Measurements from ENCODE around the gene TERB2.
"Not testable (repeated sequence)": the region's sequence is repeated elsewhere in the genome, so short reads cannot be mapped to it uniquely, and the experiment has no call there.

The TERB2 gene

GRCh38 chr15:45003731-45004410 is 47.4 kb downstream of the TERB2 start:
- not testable (repeated sequence) for DNase-seq (ENCODE audit: low read depth, low spot score)

GRCh38 chr15:45004590-45005175 is 48.2 kb downstream of the TERB2 start:
- DNase-seq (ENCODE audit: low read depth, low spot score) = not testable (repeated sequence)

GRCh38 chr15:45009046-45009445 is 52.6 kb downstream of the TERB2 start:
- DNase-seq (ENCODE audit: low read depth, low spot score) = no peak

- not testable (repeated sequence) for DNase-seq (ENCODE audit: low read depth, low spot score)
These were observed 58.6 kb downstream of the TERB2 start for GRCh38 chr15:45015114-45015513.

GRCh38 chr15:45020222-45020900 is 63.9 kb downstream of the TERB2 start:
- DNase-seq (ENCODE audit: low read depth, low spot score) = not testable (repeated sequence)

- not testable (repeated sequence) for DNase-seq (ENCODE audit: low read depth, low spot score)
These were observed 64.4 kb downstream of the TERB2 start for GRCh38 chr15:45020901-45021259.

GRCh38 chr15:45021348-45021747 is 64.9 kb downstream of the TERB2 start:
- no peak for DNase-seq (ENCODE audit: low read depth, low spot score)

GRCh38 chr15:45022871-45023658 is 66.6 kb downstream of the TERB2 start, which contains the start of gene SORD:
Gene SORD (plus strand): TSS chr15:45023195. CDS start chr15:45023284, 89 bp downstream.
- peak; percentile 62 for DNase-seq (ENCODE audit: low read depth, low spot score)

- DNase-seq (ENCODE audit: low read depth, low spot score) = no peak
These were observed 67.3 kb downstream of the TERB2 start for GRCh38 chr15:45023659-45024225.

- DNase-seq (ENCODE audit: low read depth, low spot score) = not testable (repeated sequence)
These were observed 68.2 kb downstream of the TERB2 start for GRCh38 chr15:45024649-45025048.

- not testable (repeated sequence) for DNase-seq (ENCODE audit: low read depth, low spot score)
These were observed 69.1 kb downstream of the TERB2 start for GRCh38 chr15:45025627-45026026.

GRCh38 chr15:45026651-45027190 is 70.2 kb downstream of the TERB2 start:
- no peak for DNase-seq (ENCODE audit: low read depth, low spot score)

- DNase-seq (ENCODE audit: low read depth, low spot score) = no peak
These were observed 70.7 kb downstream of the TERB2 start for GRCh38 chr15:45027220-45027619.
